ENCODE data around the gene SEM1.

GRCh38 chr7:96671854-96672253 lies 37.8 kb downstream of the SEM1 start:
- no peak for TF ChIP-seq CTCF (IDR thresholded peaks at IDR 0.05)
- no peak for TF ChIP-seq EZH2phosphoT487 (IDR thresholded peaks at IDR 0.05)

Data from neural progenitor cell (in vitro differentiated cells).